Thymus (tissue), 11 donors: ENCODE results near the gene ANKRD65. TPM values are rescaled to one million over a fixed set of nuclear protein-coding genes. Genes with fewer than 3 reads are reported as not detected.
"Not testable (repeated sequence)": the region's sequence is repeated elsewhere in the genome, so short reads cannot be mapped to it uniquely, and the experiment has no call there.

ENCODE experiments used
- DNase-seq, 9 donors: peaks; one replicate each; pipeline ENCODE4 v3.0.0-alpha.2; 2013; ENCODE audit warnings: low spot score in 9 of 9, low read depth in 6 of 9, missing footprints in 1 of 9
- H3K27ac ChIP-seq, 2 donors: one replicate each; pipeline ENCODE4 v1.5.1; 2013; ENCODE audit warnings: control low read depth in 1 of 2, low read depth in 1 of 2, low read length in 1 of 2, mild to moderate bottlenecking in 1 of 2, moderate library complexity in 1 of 2
- H3K27me3 ChIP-seq, 2 donors: one replicate each; pipeline ENCODE4 v1.5.1; 2013; ENCODE audit warnings: low read length in 1 of 2; ENCODE audit not compliant: control insufficient read depth in 2 of 2, insufficient read depth in 1 of 2
- H3K36me3 ChIP-seq, 2 donors: one replicate each; pipeline ENCODE4 v1.5.1; 2013; ENCODE audit warnings: low read length in 1 of 2, mild to moderate bottlenecking in 1 of 2, moderate library complexity in 1 of 2; ENCODE audit not compliant: control insufficient read depth in 2 of 2, insufficient read depth in 2 of 2
- H3K4me1 ChIP-seq, 2 donors: one replicate each; pipeline ENCODE4 v1.5.1; 2013; ENCODE audit warnings: low read length in 2 of 2; ENCODE audit not compliant: control insufficient read depth in 2 of 2, insufficient read depth in 2 of 2
- H3K4me3 ChIP-seq, 2 donors: one replicate each; pipeline ENCODE4 v1.5.1; 2013; ENCODE audit warnings: low read length in 2 of 2, control low read depth in 1 of 2, mild to moderate bottlenecking in 1 of 2
- H3K9me3 ChIP-seq, 2 donors: one replicate each; pipeline ENCODE4 v1.5.1; 2013; ENCODE audit warnings: low read length in 1 of 2, mild to moderate bottlenecking in 1 of 2; ENCODE audit not compliant: control insufficient read depth in 2 of 2, insufficient read depth in 1 of 2
- WGBS: extraction: QIAGEN DNeasy Blood & Tissue Kit; methylation state at CpG from one replicate; pipeline ENCODE4 v1.1.7; 2013; 5-methylcytosine and 5-hydroxymethylcytosine counted together
- polyA plus RNA-seq: library from polyadenylated mRNA; stranded (reverse); fragments of 200-250 nt; gene quantifications from one replicate; pipeline ENCODE4 v1.2.3, GENCODE V29; 2013
- total RNA-seq: library from RNA; stranded (reverse); fragments of 120-200 nt; gene quantifications from one replicate; pipeline ENCODE4 v1.2.4, GENCODE V29; 2013
- donor health status: healthy.

Gene ANKRD65
- total and polyA plus RNA-seq, 2 donors: 7.9 to 16.0 TPM

GRCh38 chr1:1432951-1433803 lies 12.1 kb upstream of the ANKRD65 start:
- Histone ChIP-seq H3K27me3 (peaks cover 32 to 94% of the 10 kb centered on the region in 2 donors), H3K4me3 (no peak overlapping the region), H3K9me3 (peaks cover 1 to 9% of the 10 kb centered on the region in 2 donors), H3K36me3 (no peaks in the 10 kb centered on the region), H3K27ac (peak overlapping the region; percentile 64 to 70), H3K4me1 (peaks cover 10 to 35% of the 10 kb centered on the region in 2 donors)
- DNase-seq: no peak
- 77% methylated on average over 34 of the region's 34 CpGs for WGBS

DNA sequence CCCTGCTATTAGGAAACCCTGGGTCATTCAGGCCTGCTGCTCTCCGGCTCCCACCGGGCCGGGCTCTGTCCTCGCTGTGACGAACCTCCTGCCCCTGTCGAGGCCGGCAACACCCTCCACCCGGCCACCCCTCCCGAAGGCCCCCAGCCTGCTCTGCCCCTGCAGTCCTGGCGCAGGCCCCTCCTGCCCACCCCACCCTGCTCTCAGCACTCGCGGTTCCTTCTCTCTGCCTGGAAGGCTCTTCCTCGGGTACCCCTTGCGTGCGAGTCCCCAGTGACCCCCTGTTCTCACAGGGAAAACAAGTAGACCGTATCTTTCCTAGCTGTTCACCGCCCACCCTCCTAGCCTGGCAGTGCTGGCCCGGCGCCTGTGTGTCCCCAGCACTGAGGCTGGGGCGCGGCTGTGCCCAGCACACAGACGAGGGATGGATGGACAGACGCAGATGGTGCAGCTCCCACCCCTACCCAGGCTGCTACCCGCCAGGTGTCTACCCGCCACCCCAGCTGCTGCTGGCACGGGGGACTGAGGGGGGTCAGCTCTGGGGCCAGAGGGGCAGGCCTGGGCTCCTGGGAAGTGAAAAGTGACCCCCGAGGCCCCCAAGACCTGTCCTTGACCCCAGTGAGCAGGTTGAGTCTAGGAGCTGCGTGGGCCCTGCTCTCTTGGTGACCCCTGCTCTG lies 11.3 kb upstream of the ANKRD65 start:
- H3K36me3 ChIP-seq: no peaks in the 10 kb centered on the region
- H3K27ac ChIP-seq: peak overlapping the region; percentile 3 to 26
- H3K27me3 ChIP-seq: peaks cover 32 to 88% of the 10 kb centered on the region in 2 donors
- H3K9me3 ChIP-seq: peaks cover 1 to 11% of the 10 kb centered on the region in 2 donors
- no peak for DNase-seq
- 89% methylated on average over 28 of the region's 28 CpGs for WGBS
- H3K4me1 ChIP-seq: peaks cover 10 to 35% of the 10 kb centered on the region in 2 donors
- H3K4me3 ChIP-seq: no peak overlapping the region

DNA sequence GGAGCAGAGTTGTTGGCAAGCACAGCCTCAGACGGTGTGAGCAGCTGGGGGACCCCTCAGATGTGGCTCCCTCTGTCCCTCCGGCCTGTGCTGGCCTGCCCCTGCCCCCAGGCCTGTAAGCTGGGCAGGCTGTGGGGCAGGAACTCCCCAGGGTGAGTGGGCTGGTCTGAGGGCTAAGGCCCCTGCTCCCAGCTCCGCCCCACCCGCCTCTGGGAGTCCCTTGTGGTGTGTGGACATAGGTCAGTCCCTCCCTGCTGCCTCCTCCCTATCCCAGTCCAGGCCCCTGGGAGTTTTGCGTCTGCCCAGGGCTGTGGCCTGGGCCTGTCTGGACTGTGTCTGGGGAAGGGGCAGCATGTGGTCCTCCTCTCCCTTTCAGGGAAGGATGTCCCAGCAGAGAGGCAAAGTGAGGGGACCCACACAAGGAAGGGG lies 10.8 kb upstream of the ANKRD65 start:
- H3K27me3 ChIP-seq: peaks cover 30 to 86% of the 10 kb centered on the region in 2 donors
- peak overlapping the region; percentile 3 to 43 for H3K27ac ChIP-seq
- no peaks in the 10 kb centered on the region for H3K36me3 ChIP-seq
- H3K4me1 ChIP-seq: peaks cover 13 to 37% of the 10 kb centered on the region in 2 donors
- H3K9me3 ChIP-seq: peaks cover 1 to 7% of the 10 kb centered on the region in 2 donors
- no peak overlapping the region for H3K4me3 ChIP-seq
- 76% methylated on average over 5 of the region's 5 CpGs for WGBS
- no peak for DNase-seq

- no peaks in the 10 kb centered on the region for H3K36me3 ChIP-seq
- no peak for DNase-seq
- WGBS: 83% methylated on average over 18 of the region's 18 CpGs
- peaks cover 24 to 86% of the 10 kb centered on the region in 2 donors for H3K27me3 ChIP-seq
- peaks cover 1 to 7% of the 10 kb centered on the region in 2 donors for H3K9me3 ChIP-seq
- peak overlapping the region; percentile 37 to 55 for H3K27ac ChIP-seq
- H3K4me1 ChIP-seq: peaks cover 18 to 40% of the 10 kb centered on the region in 2 donors
- H3K4me3 ChIP-seq: no peak overlapping the region
Observed at GRCh38 chr1:1430992-1431844, 10.1 kb upstream of the ANKRD65 start.

DNA sequence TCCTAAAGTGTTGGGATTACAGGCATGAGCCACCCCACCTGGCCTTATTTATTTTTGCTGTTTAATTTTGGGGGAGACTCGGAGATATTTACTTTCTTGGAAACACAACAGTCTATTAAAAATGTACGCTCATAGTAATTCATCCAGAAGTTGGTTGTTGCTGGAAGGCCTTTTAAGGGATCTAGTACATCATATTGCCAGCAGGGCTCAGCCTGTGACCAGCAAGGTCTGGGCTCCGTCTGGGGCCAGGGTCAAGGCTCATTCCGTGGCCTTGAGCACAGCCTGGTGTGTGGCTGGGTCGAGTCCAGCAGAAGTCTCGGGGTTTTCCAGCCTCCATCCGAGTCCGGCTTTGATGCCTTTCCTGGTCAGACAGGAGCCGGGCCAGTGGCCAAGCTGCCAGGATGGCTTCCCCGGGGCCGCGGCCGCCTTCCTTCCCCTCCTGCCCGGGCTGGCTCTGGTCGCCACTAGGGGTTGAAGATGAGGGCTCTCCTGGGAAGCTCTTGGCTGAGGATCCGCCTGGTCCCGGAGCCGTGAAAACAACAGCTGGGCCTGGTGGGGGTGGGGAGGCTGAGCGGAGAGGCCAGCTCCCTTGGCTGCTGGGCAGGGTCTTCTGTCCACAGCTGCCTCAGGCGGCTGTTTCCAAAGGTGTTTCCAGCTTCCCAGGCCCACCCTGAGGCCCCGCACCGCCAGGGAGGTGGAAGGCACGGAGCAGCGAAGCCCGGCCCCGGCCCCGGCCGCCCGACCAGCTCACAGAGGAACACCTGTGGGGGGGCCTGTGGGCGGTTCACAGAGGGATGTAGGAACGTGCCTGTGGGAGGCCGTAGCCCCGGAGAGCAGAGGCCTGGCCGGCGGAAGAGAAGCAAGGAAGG lies 9.3 kb upstream of the ANKRD65 start:
- no peak overlapping the region for H3K4me3 ChIP-seq
- H3K36me3 ChIP-seq: no peaks in the 10 kb centered on the region
- WGBS: 79% methylated on average over 35 of the region's 35 CpGs
- H3K9me3 ChIP-seq: peaks cover 1 to 7% of the 10 kb centered on the region in 2 donors
- H3K27ac ChIP-seq: peak overlapping the region; percentile 64 to 71
- peaks cover 16 to 90% of the 10 kb centered on the region in 2 donors for H3K27me3 ChIP-seq
- no peak for DNase-seq
- H3K4me1 ChIP-seq: peaks cover 10 to 44% of the 10 kb centered on the region in 2 donors

GRCh38 chr1:1429671-1430073 lies 8.6 kb upstream of the ANKRD65 start:
- no peak overlapping the region for H3K4me3 ChIP-seq
- H3K36me3 ChIP-seq: no peaks in the 10 kb centered on the region
- no peak for DNase-seq
- H3K27me3 ChIP-seq: peaks cover 9 to 87% of the 10 kb centered on the region in 2 donors
- WGBS: 96% methylated on average over 6 of the region's 6 CpGs
- peaks cover 8 to 37% of the 10 kb centered on the region in 2 donors for H3K4me1 ChIP-seq
- H3K9me3 ChIP-seq: peaks cover 1 to 4% of the 10 kb centered on the region in 2 donors
- no peak overlapping the region for H3K27ac ChIP-seq

- not testable (repeated sequence) for H3K27ac ChIP-seq, H3K9me3 ChIP-seq, H3K4me3 ChIP-seq, DNase-seq, H3K36me3 ChIP-seq
- peaks cover 3 to 82% of the 10 kb centered on the region in 2 donors for H3K27me3 ChIP-seq
- peaks cover 8 to 30% of the 10 kb centered on the region in 2 donors for H3K4me1 ChIP-seq
- WGBS: 96% methylated on average over 6 of the region's 6 CpGs
Observed at GRCh38 chr1:1428967-1429366, 7.9 kb upstream of the ANKRD65 start.

GRCh38 chr1:1428174-1428573 lies 7.1 kb upstream of the ANKRD65 start:
- H3K9me3 ChIP-seq: peaks cover 1 to 4% of the 10 kb centered on the region in 2 donors
- H3K27ac ChIP-seq: no peak overlapping the region
- peaks cover 8 to 24% of the 10 kb centered on the region in 2 donors for H3K4me1 ChIP-seq
- DNase-seq: no peak
- no peak overlapping the region for H3K4me3 ChIP-seq
- WGBS: 90% methylated on average over 19 of the region's 19 CpGs
- H3K27me3 ChIP-seq: peaks cover 0 to 75% of the 10 kb centered on the region in 2 donors
- H3K36me3 ChIP-seq: no peaks in the 10 kb centered on the region
